Neural crest cell (in vitro differentiated cells): ENCODE data around the gene NRG3. TPM values are rescaled to one million over a fixed set of nuclear protein-coding genes. Genes with fewer than 3 reads are reported as not detected.

Source experiments
- DNase-seq: peaks from one replicate; pipeline ENCODE4 v3.0.0; 2021; ENCODE audit warnings: low read depth, mixed read lengths, low spot score
- H3K27ac Mint-ChIP-seq: one replicate; pipeline ENCODE4 v1.8.0; 2021; ENCODE audit warnings: mild to moderate bottlenecking, mixed read lengths; ENCODE audit not compliant: unreplicated experiment
- H3K27me3 Mint-ChIP-seq: 2 replicates; pipeline ENCODE4 v1.8.0; 2021; ENCODE audit warnings: low read depth, mild to moderate bottlenecking, mixed read lengths
- H3K36me3 Mint-ChIP-seq: 2 replicates; pipeline ENCODE4 v1.8.0; 2021; ENCODE audit warnings: low read depth, mild to moderate bottlenecking, mixed read lengths
- H3K4me1 Mint-ChIP-seq: 2 replicates; pipeline ENCODE4 v1.8.0; 2021; ENCODE audit warnings: mixed read lengths
- H3K4me3 Mint-ChIP-seq: one replicate; pipeline ENCODE4 v1.8.0; 2021; ENCODE audit warnings: mild to moderate bottlenecking, mixed read lengths
- H3K9me3 Mint-ChIP-seq: 2 replicates; pipeline ENCODE4 v1.8.0; 2021; ENCODE audit warnings: mixed read lengths
- CTCF ChIP-seq: fragments of 200-600 bp; sonication (generic); conservative IDR thresholded peaks from 2 replicates; pipeline ENCODE4 v1.5.0; 2021; ENCODE audit warnings: antibody characterized with exemption, mild to moderate bottlenecking
- total RNA-seq: library from RNA; stranded (reverse); gene quantifications from 2 replicates; pipeline ENCODE4 v1.2.1, GENCODE V29; 2021

Gene NRG3
- total RNA-seq, 1 donor from 2014 or later: 3.1 TPM

DNA sequence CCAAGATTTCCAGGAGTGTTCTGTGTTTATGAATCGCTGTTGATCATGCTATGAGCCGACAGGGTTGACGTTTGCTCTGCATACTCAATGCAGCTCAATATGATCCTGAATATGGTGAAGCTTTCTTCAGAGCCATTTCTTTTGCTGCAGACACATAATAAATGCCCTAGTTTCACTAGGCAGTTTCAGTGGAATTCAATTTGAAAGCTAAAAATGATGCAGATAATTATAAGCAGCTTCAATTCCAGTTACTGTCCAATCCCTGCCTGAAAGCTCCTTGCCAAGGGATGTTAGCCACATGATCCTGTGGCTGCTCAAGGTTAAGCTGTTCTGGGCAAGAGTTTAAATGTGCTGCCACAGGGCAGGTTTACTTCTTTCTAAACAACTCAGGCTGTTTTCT is 805.6 kb downstream of the NRG3 start:
- Mint-ChIP-seq H3K27ac (no peak overlapping the region), H3K4me3 (no peak overlapping the region), H3K27me3 (no peaks in the 10 kb centered on the region), H3K4me1 (no peaks in the 10 kb centered on the region), H3K36me3 (no peaks in the 10 kb centered on the region), H3K9me3 (peaks cover 9% of the 10 kb centered on the region)
- TF ChIP-seq CTCF: no peak
- no peak for DNase-seq

DNA sequence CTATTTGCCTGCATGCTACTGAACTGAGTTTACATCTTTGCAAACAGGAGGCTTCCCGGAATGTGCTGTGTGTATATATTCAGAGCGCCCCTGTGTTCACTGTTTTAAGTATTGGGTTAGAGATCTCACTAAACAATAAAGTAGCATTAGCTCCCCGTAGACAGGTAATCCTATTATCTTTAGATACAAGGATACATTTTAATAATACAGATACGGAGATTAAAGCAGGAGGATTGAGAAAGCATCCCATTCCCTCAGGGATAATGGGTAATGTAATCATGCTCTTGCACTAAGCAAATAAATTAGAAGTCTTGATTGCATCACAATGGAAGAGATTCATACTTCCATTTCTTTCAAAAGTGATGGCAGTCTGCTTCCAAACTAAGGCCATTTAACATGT is 809.0 kb downstream of the NRG3 start:
- no peak for DNase-seq
- Mint-ChIP-seq H3K9me3 (peaks cover 1% of the 10 kb centered on the region), H3K4me1 (no peaks in the 10 kb centered on the region), H3K27ac (no peak overlapping the region), H3K27me3 (no peaks in the 10 kb centered on the region), H3K36me3 (no peaks in the 10 kb centered on the region), H3K4me3 (no peak overlapping the region)
- no peak for TF ChIP-seq CTCF

- no peaks in the 10 kb centered on the region for H3K36me3 Mint-ChIP-seq
- H3K4me3 Mint-ChIP-seq: no peak overlapping the region
- TF ChIP-seq CTCF: no peak
- no peak overlapping the region for H3K27ac Mint-ChIP-seq
- no peaks in the 10 kb centered on the region for H3K4me1 Mint-ChIP-seq
- no peaks in the 10 kb centered on the region for H3K9me3 Mint-ChIP-seq
- no peaks in the 10 kb centered on the region for H3K27me3 Mint-ChIP-seq
- DNase-seq: no peak
These were observed 810.1 kb downstream of the NRG3 start for GRCh38 chr10:82685087-82685486.

DNA sequence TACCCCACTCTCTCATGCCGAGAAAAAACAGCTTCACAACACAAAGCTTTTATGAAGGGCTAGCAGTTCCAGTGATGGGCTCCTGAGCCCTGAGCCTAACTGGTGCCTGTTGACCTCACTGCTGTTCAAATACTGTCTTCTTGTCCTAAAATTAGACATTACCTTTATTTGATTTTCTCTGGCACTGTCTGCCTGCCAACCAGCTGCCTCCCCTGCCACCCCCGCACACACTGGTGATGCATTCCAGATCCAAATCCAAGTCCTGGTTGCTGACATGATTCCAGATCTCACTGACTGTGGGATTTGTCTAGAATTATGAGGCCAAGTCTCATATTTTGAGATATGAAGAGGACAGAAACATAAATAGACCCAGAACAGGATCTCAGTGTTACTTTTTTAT is 816.2 kb downstream of the NRG3 start:
- Mint-ChIP-seq H3K4me1 (no peaks in the 10 kb centered on the region), H3K27me3 (no peaks in the 10 kb centered on the region), H3K36me3 (no peaks in the 10 kb centered on the region), H3K27ac (no peak overlapping the region), H3K9me3 (peaks cover 3% of the 10 kb centered on the region), H3K4me3 (no peak overlapping the region)
- TF ChIP-seq CTCF: no peak
- no peak for DNase-seq

- Mint-ChIP-seq H3K4me1 (no peaks in the 10 kb centered on the region), H3K9me3 (peaks cover 3% of the 10 kb centered on the region), H3K4me3 (no peak overlapping the region), H3K27ac (no peak overlapping the region), H3K27me3 (no peaks in the 10 kb centered on the region), H3K36me3 (no peaks in the 10 kb centered on the region)
- no peak for TF ChIP-seq CTCF
- DNase-seq: no peak
These were observed 817.5 kb downstream of the NRG3 start for GRCh38 chr10:82692458-82692857.

GRCh38 chr10:82721831-82722230 is 846.8 kb downstream of the NRG3 start:
- H3K27me3 Mint-ChIP-seq: no peaks in the 10 kb centered on the region

More at GRCh38 chr10:82721831-82722230, 846.8 kb downstream of the NRG3 start:
- no peak for DNase-seq
- no peak overlapping the region for H3K27ac Mint-ChIP-seq
- no peaks in the 10 kb centered on the region for H3K36me3 Mint-ChIP-seq
- H3K9me3 Mint-ChIP-seq: peaks cover 2% of the 10 kb centered on the region
- no peak for TF ChIP-seq CTCF
- H3K4me1 Mint-ChIP-seq: peaks cover 8% of the 10 kb centered on the region
- H3K4me3 Mint-ChIP-seq: no peak overlapping the region
